ENCODE results near the gene ARL6IP5. TPM values are rescaled to one million over a fixed set of nuclear protein-coding genes. Genes with fewer than 3 reads are reported as not detected.

The ARL6IP5 gene
- 19.6 and 29.6 TPM in 2 replicates for total RNA-seq (2016; rRNA removed; fragmentation: Illumina TruSeq; extraction: Trizol)
- 3.6 and 4.9 TPM in 2 replicates for total RNA-seq (2016; cell fraction: cytosol; rRNA removed; fragmentation: Illumina TruSeq; extraction: Trizol; ENCODE audit: low read depth)
- total RNA-seq (2016; cell fraction: insoluble cytoplasmic fraction; rRNA removed; fragmentation: Illumina TruSeq; extraction: Trizol) = 18.9 and 31.3 TPM in 2 replicates
- 8.4 and 10.4 TPM in 2 replicates for total RNA-seq (2016; cell fraction: membrane; rRNA removed; fragmentation: Illumina TruSeq; extraction: Trizol)
- 29.7 and 31.9 TPM in 2 replicates for total RNA-seq (2016; cell fraction: nucleus; rRNA removed; fragmentation: Illumina TruSeq; extraction: Trizol)
- polyA plus RNA-seq (2011; rRNA removed) = 18.2 and 23.7 TPM in 2 replicates
- polyA plus RNA-seq (2011; cell fraction: cytosol; rRNA removed) = 19.8 and 24.3 TPM in 2 replicates
- polyA plus RNA-seq (2011; cell fraction: nucleus; rRNA removed) = 5.3 and 5.8 TPM in 2 replicates
- polyA plus RNA-seq (2012) = 20.4 and 23.4 TPM in 2 replicates
- 4.6 and 4.8 TPM in 2 replicates for polyA plus RNA-seq (2016; cell fraction: cytosol; fragmentation: Illumina TruSeq; extraction: Trizol; ENCODE audit: low read depth)
- 24.7 and 26.0 TPM in 2 replicates for polyA plus RNA-seq (2016; cell fraction: insoluble cytoplasmic fraction; fragmentation: Illumina TruSeq; extraction: Trizol; ENCODE audit: low read depth)
- polyA plus RNA-seq (2016; cell fraction: membrane; fragmentation: Illumina TruSeq; extraction: Trizol; ENCODE audit: low read depth) = 8.4 and 8.6 TPM in 2 replicates
- 49.7 and 53.4 TPM in 2 replicates for polyA plus RNA-seq (2016; cell fraction: nucleus; fragmentation: Illumina TruSeq; extraction: Trizol; ENCODE audit: insufficient read depth, low read depth)
- 42.0 and 74.8 TPM in 2 replicates for polyA minus RNA-seq (2011; rRNA and poly(A)+ RNA removed; ENCODE audit: low replicate concordance)
- polyA minus RNA-seq (2011; cell fraction: cytosol; rRNA and poly(A)+ RNA removed) = 12.3 and 16.8 TPM in 2 replicates
- polyA minus RNA-seq (2011; cell fraction: nucleus; rRNA and poly(A)+ RNA removed) = 6.6 and 8.3 TPM in 2 replicates
- Bru-seq, nascent RNA = percentile 57 among the genes with signal in this experiment
- BruChase-seq, experiment 1, labeled RNA remaining after a 6-hour chase = percentile 78 among the genes with signal in this experiment
- percentile 60 among the genes with signal in this experiment for BruChase-seq, experiment 2, labeled RNA remaining after a 2-hour chase
- long read RNA-seq, experiment 1, transcript ARL6IP5-201 (3 exons, 2,101 nt) = major isoform, 88 of 93 reads
- long read RNA-seq, experiment 1, partial matches to known transcripts = 0 of 93 reads
- long read RNA-seq, experiment 1, other reads (novel, unspliced or antisense) = 5 of 93 reads
- long read RNA-seq, experiment 2, transcript ARL6IP5-201 (3 exons, 2,101 nt) = major isoform, 19 of 59 reads
- long read RNA-seq, experiment 2, partial matches to known transcripts = 0 of 59 reads
- long read RNA-seq, experiment 2, other reads (novel, unspliced or antisense) = 40 of 59 reads

DNA sequence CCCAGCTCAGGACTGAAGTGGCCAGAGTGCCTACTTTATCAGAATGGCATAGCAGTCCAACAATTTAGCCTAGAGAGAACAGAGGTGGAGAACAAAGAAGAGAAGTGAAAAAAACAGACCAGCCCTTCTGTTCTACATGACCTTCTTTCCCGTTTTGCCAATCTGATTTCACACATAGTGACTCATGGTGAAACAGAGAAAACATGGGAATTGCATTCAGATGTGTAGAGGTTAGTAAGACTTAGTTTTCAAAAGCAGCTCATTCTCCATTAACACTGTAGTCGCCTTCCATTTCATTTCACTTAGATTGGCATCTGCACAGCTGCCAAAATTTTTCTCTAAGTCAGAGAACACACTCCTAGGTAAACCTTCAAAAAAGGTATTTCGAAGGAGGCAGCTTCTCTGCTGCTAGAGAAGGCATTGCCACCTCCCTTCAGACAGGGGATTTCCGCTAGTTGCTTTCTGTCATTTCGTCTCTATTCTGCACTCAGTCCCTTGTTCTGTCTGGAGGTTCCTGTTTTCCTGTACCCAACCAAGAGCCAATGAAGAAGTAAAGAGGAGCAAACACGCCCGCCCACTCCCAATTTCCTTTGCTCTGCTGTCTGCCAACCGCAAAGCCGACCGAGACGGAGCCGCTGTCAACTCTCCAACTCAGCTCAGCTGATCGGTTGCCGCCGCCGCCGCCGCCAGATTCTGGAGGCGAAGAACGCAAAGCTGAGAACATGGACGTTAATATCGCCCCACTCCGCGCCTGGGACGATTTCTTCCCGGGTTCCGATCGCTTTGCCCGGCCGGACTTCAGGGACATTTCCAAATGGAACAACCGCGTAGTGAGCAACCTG is at the start of gene ARL6IP5:
ARL6IP5 (plus strand) TSS at position 612 of the 842 bp plus-strand sequence; CDS start at position 723, 111 bp downstream.
- ChIA-PET POLR2A (interaction anchor here (0.8 to 2.8 kb wide), 2 partner anchors 9 to 33 kb away, joined by 3 to 18 read pairs; partner anchors contain the start of gene TMF1), CTCF (ENCODE audit: low intra/inter-chr PET ratio, low total read pairs) (no interaction called here)
- in situ Hi-C loops (cut with HindIII; ENCODE audit: extremely low pct_ligation_motif_present, low pct_unique_long_range_greater_than_20kb) = no loop called here
- BruUV-seq (replicated peaks) = no TSS peak
- Histone ChIP-seq H3K4me3 (replicated peaks in 1 of 3; ENCODE audit: insufficient read depth in 1 of 3, low read depth in 2 of 3, low read length in 3 of 3) (peak within 1 kb of the TSS; percentile 73 to 91 (median 88)), H3K79me2 (ENCODE audit: insufficient read depth, low read length) (peaks cover 11% of the 10 kb centered on the region), H3K36me3 (replicated peaks in 1 of 2; ENCODE audit: control insufficient read depth in 1 of 2, insufficient read depth in 2 of 2, low read length in 2 of 2) (no peaks in the 10 kb centered on the region), H3K9me3 (ENCODE audit: low read length) (no peaks in the 10 kb centered on the region), H3K4me1 (ENCODE audit: insufficient read depth, low read length) (peaks cover 57% of the 10 kb centered on the region), H4K20me1 (ENCODE audit: insufficient read depth, low read length) (no peaks in the 10 kb centered on the region), H3K27ac (ENCODE audit: extremely low read length, insufficient read depth, low read length) (peak within 1 kb of the TSS; percentile 64), H2AFZ (ENCODE audit: low read length) (peak within 1 kb of the TSS; percentile 98), H3K27me3 (ENCODE audit: control insufficient read depth in 1 of 2, insufficient read depth in 2 of 2, low read length in 2 of 2) (no peaks in the 10 kb centered on the region; a peak in 1 of 5 replicates), H3K4me2 (ENCODE audit: low read depth, low read length) (peak within 1 kb of the TSS; percentile 95), H3K9ac (ENCODE audit: insufficient read depth, low read depth, low read length) (peak within 1 kb of the TSS; percentile 73)
- DNase-seq (ENCODE audit: low spot score) (peak; percentile 78), FAIRE-seq (no peak), ATAC-seq (peak; percentile 86)
- under 1% methylated on average over 21 of the region's 32 CpGs for WGBS (ENCODE audit: low lambda C conversion rate)
- intact Hi-C loops (cut with micrococcal nuclease; ENCODE audit: unreplicated experiment) = loop anchor here (1.0 kb wide), 1 partner anchor 116 kb away; no protein-coding TSS in a partner anchor
- TF ChIP-seq SOX6 (IDR thresholded peaks at IDR 0.05) (no peak), SOX6 (CRISPR knock-in tag; IDR thresholded peaks at IDR 0.05) (peak; percentile 52; the same call in 1 of the 2 replicates), ZNF574 (CRISPR knock-in tag; IDR thresholded peaks at IDR 0.05) (peak; percentile 66), ZNF704 (CRISPR knock-in tag; IDR thresholded peaks at IDR 0.05; ENCODE audit: borderline replicate concordance) (no peak), POLR2G (IDR thresholded peaks at IDR 0.05; ENCODE audit: low read depth, low read length) (no peak), CBFB (CRISPR knock-in tag; IDR thresholded peaks at IDR 0.05) (peak; percentile 46; the same call in 1 of the 2 replicates), RELA (CRISPR knock-in tag; IDR thresholded peaks at IDR 0.05) (0 out of 2 replicates have a peak, but pooled peaks have one; percentile 42), NR0B2 (CRISPR knock-in tag; IDR thresholded peaks at IDR 0.05) (peak; percentile 30; the same call in 1 of the 2 replicates), KLF16 (CRISPR knock-in tag; IDR thresholded peaks at IDR 0.05) (0 out of 4 replicates have a peak, but pooled peaks of 1 of the 2 experiments have one; percentile 38), SALL1 (CRISPR knock-in tag; IDR thresholded peaks at IDR 0.05) (peak; percentile 71)

Measured in HepG2 (cell line).